M059J (cell line): ENCODE results near the gene MRPS18B. TPM values are rescaled to one million over a fixed set of nuclear protein-coding genes. Genes with fewer than 3 reads are reported as not detected.

Experiments
- DNase-seq: peaks from one replicate; pipeline ENCODE4 v3.0.0-alpha.2; 2012; ENCODE audit warnings: low read depth
- total RNA-seq: library from RNA; depleted of rRNA; stranded (reverse); fragments of >200 nt; shearing (Covaris generic); gene quantifications from 2 replicates; pipeline ENCODE4 v1.2.3, GENCODE V29; 2014

The MRPS18B gene
- total RNA-seq, 1 experiment from 2014 or later, result 85.5 TPM

DNA sequence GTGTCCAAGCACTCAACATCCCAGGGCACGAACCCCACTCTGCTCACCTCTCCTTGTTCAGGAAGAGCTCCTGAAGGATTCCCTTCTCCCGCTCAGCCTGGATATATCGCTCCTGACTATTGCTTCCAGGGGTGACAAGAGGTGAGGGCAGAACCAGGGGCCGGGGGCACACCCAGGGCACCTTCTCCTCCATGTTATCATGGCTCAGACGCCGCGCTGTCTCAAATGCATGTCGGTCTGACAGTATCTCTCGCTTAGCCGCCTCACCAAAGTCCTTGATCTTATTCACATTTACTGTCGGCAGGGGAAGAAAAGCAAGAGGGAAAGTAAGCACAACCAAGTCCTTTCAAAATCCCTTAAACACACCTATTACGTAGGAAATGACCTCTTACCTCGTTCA lies 13.7 kb upstream of the MRPS18B start:
- DNase-seq, result no peak

DNA sequence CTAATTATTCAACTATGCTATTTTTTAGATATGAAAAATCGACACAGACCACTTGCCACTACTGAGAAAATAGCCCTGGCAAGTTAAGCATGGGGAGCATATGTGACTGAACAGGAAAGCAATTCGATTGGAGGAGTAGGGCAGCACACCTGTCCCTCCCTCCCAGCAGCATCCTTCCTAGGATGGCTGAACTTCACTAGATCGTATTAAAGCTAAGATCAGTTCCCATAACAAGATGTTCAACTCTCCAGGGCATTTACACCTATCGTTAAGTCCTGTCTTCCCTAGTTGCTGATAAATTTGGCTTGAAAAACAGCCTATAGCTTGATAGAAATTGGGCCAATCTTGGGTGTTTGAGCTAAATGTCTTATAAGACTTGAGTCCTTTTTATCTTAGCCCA lies 7.6 kb upstream of the MRPS18B start:
- DNase-seq, result no peak

DNA sequence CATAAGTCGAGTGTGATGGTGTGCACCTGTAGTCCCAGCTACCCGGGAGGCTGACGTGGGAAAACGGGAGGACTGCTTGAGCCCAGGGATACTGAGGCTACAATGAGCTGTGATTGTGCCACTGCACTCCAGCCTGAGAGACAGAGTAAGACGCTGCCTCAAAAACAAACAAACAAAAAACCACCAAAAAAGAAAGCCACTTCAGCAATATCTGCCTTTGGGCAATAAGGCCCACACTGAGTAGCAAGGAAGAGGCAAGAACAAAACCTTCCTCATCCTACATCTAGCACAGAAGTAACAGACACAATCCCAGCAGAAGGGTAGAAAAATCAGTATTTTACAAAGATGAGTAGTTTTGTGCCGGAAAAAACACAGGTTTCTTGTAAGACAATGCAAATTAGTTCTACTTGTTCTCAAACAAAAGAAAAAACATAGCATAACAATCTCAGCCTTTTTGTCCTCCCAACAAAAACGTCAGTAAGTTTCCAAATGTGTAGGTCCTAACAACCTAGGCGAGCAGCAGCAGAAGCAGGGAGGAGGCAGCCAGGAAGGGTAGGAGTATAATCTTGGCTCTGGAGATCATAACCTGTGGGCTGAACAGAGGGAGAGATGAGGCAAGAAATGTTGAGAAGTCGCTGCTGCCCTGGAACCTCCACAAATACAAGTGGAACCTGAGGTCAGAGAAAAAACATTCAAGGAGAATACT lies 6.3 kb upstream of the MRPS18B start:
- no peak for DNase-seq

DNA sequence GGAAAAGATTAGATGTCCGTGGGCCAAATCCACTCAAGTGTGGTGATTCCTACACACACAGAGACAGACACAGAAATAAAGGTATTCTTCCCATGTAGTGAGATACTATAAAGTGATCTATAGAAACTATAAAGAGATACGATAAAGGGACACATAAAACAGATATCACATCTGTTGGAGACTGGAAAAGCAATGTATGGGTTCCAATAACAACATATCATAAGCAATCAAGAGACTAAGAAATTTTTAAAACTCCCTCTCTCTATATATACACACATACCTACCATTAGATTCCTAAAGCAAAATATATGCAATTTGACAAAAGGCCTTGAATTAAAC lies 5.8 kb upstream of the MRPS18B start:
- DNase-seq, result no peak

DNA sequence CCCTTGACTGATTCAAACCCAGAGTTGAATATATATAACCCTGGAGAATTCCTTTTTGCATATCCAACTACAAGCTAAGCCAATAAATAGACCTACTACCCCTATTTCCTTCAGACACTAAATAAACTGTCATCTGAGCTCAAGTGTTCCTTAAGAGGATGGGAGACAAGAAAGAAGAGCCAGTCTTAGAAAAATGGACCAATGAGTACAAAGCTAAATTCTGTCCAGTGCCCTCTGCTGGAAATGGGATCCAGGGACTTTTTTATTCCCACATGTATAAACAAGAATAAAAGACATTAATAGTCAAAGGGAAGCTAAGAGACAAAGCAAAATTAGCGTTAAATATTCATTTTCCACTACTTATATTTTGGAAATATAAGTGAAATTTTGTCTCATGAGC lies 5.4 kb upstream of the MRPS18B start:
- DNase-seq, result peak; percentile 55

DNA sequence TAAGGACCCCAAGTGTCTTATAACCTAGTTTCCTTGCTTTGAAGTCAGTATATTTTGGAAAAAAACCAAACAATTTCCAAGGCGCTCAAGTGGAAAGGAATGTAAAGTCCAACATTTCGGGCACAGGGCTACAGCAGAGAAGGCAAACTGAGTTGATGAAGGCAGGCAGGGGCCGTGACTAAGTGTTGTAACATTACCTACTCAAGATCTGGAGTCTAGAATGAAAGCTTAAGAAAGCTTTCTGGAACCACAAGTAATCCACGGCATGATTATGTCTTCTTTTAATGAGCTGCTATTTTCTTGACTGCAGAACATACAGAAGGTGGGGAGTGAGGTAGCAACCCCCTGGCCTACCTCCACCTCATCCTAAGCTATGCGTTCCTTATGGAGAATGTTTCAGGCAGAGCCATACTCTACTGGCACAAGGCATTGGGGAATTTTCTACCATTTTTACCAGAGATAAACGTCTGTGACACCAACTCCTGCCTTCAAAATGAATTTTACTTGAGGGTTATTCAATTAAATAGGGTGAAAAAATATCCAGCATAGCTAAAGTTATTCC lies 4.9 kb upstream of the MRPS18B start:
- peak; percentile 91 for DNase-seq

DNA sequence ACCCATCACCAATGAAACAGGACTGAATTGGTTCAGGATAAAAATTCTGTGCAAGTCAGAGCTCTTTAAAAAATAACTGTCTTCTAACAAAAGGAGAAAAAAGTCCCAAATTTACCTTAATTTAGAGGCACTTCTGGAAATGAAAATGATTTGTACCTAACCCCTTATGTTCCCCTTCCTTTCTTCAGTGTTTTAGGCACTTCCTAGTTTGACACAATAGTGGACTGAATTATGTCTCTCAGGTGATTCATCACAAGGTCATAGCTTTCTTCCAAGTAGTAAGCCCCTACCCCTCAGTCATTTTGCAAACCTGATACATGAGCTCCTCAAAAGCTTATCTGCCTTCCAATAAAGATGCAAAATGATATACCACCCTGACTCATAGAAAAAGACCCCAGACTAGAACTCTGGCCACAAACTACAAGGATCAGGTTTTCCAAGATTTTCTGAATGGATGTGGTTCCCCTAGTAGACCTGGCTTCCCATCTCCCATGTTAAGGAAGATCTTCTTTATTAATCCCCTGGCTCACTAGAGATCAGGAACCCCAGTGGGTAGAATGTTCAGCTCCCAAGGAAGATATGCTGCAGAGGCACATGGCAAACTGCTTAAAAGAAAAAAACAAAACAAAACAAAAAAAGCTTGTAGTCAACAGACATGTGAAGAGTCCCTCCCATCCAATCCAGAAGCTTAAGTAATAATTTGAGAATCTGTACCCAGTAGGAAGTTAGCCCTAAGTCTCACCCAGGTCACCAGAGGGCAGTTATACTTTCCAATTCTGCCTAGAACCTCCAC lies 4.2 kb upstream of the MRPS18B start:
- peak; percentile 75 for DNase-seq

DNA sequence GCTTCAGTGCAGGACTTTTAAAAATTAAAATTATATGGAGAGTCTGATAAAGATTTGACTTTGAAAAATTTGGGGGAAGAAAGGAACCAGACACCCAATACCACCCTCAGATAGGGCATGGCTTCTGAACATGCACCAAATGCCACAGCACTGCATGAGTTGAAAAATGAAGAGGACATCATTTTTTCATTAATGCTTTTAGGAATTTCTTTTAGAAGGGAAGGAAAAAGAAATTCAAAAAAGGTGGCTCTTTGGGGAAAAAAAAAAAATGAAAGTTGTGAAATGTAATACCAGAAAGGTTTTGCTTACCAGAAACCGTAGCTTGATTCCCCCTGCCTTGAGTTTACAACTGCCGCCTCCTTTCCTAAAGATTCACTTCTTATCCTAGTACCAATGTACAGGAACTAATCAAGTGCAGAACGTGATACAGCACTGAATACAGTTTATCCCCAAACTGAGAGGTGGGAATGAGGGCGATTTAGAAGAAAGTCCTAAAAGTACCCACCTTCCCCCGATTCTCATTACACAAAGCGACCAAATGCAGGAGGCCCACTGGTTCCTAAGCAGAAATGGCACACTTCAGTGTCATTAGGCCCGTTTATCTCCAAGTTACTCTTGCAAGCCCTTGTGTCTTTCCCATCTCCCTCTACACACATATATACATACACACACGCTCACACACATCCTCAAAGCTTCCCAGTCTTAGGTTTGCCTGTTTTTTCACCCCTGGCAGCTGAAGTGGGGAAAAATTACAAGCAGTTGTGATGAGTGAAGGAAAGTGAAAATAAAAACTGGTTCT lies 3.4 kb upstream of the MRPS18B start:
- DNase-seq, result peak; percentile 30

DNA sequence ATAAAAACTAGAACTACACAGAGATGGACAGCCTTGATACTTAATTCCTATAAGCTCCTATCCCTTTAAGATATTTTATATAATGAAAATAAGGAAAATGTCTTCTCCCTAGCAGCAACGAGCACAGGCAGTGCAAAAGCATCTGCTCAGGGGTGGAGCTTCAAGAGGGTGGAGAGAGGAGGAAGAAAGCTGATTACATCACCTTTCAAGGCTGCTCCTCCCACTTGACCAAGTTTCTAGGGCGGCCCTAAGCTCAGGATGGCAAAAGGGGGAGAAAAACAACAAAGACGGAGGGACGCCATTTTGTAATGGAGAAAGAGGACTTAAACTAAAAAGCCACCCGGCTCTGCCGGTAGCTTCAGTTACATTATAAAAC lies 2.8 kb upstream of the MRPS18B start:
- peak; percentile 99 for DNase-seq

DNA sequence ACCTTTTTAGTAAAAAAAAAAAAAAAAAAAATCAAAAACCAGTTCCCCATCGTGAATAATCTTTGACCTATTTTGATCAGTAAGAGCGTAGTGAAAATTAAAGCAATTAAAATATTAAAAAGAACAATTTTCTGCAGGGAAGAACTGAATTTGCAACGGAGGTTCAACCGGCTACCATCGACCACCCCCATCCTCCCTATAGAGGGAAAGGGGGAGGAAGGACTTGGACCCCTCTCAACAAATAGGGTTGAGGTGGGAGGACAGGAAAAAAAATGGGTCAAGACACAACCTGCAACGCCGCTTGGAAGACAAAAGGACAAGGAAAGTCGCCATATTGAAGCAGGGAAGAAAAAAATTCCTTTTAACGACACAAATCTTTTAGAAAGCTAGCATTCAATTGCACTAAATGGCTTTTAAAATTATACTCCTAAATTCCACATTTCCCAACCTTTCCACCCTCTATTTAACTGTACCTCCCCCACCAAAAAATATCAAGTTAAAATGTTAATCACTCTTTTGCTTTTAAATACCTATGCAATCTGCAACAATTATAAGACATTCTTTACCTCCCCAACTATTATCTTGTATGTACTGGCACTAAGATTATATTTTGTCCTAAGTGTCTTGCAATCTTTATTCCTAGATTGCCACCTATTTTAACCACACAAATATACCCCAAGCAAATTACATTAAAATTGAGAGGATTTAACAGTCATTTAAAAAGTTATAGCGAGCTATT lies 2.3 kb upstream of the MRPS18B start:
- DNase-seq, result peak; percentile 91

DNA sequence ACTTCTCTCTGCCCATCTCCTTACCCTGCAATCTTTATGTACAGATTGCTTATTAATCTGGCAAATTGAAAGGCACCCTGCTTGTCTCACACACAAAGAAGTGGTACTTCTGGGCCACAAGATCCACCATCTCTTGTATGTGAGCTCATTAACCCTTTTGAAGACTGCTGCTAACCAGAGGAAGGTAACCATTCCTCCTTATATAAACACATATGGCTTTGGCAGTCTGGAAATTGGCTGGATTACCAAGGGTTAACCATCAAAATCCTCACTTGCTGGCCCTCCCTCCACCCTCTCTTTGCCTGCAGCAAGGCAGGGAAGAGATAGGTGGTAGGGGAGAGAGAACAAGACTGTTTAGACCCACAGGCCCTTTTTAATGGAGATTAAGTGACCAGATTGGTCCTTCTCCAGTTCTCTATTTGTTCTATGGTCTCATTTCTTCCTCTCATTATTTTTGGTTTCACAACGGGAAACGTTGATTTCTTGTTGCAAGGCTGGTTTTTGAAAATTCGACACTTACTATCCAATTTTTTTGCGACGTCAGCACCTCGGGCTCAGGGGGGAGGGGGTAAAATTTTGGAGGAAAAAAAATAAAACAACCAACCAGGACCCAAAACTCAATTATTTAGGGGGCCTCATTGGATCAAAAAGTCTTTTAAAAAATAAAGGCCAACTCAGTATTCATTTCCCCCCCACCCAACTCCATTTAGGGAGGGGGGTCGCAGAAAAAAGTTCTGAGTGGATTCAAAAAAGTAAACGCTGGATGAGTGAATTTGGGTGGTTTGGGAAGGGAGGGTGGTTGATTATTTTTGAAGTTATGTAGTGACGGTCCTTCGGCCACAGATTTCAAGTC lies 1.5 kb upstream of the MRPS18B start:
- DNase-seq, result peak; percentile 59

DNA sequence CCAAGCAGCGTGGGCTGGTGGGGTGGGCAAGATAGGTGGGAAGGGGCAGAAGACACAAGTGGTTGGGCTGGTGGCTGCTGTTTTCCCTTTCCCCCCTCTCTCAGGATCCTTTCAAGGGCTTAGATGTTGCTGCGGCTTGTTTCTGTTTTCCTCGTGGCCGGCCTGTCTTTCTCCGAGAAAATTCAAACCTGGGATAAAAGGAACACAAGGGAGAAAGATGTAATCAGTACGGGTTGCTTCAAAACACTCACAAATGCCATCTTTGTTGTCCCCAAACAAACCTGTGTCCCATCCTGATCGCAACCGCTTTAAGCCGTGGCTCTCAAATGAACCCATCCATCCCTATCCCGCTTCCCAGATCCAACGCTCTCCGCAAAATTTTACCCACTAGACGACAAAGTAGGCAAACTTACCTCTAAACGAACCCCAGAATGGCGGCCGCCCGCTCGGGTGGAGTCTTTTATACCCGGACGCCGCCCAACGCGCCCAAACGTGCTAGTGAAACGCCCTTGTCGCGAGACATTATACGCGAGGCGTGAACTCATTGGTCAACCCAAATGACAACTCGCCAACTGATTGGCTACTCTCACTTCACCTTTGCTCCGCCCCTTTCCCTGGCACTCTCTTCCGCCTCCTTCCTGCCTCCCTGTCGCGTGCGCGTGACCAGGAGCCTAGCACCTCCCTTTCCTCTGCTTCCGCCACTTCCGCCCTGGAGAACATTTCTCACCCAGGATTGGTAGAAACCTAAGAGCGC lies 652 bp upstream of the MRPS18B start, which contains the start of gene PPP1R10:
PPP1R10 (minus strand) TSS at position 433 of the 754 bp plus-strand sequence. CDS start 7,299 bp downstream, outside the sequence.
- DNase-seq, result peak; percentile 100

DNA sequence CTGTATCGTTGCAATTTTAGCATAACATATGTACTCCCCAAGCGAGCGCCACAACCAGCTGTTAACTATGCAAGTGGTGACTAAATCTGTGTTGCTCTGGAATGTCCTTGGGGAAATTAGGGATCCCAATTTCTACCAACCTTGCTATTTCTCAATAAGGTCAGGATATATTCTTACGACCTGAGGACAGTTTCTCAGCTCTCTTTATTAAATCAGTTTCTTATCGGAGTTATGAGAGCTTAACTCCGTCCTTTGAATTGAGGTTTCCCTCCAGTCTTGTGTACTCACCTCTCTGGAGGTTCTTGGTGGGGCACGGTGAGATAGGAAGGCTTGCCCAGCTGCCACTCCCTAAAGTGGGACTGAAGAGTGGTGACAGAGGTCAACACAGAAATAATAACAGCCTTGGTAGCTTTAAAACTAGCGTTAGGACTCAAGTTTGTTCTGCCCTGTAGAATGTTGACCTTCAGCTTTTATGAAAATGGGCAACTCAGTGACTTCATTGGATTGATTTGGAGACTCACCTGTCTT lies 694 bp downstream of the MRPS18B start:
- DNase-seq, result no peak

DNA sequence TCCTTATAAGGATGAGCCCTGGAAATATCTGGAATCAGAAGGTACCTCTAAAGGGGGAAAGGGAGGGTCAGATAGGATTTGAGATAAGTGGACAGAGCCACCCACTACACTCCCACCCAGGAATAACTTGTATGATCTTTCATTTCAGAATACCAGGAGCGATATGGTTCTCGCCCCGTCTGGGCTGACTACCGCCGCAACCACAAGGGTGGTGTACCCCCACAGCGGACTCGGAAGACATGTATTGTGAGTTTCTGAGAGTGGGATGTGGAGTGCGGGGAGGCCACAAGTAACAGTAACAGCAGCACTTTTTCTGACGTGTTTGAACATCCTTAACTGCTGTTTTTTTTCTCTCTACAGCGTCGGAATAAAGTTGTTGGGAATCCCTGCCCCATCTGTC lies 1.9 kb downstream of the MRPS18B start:
- DNase-seq, result no peak

DNA sequence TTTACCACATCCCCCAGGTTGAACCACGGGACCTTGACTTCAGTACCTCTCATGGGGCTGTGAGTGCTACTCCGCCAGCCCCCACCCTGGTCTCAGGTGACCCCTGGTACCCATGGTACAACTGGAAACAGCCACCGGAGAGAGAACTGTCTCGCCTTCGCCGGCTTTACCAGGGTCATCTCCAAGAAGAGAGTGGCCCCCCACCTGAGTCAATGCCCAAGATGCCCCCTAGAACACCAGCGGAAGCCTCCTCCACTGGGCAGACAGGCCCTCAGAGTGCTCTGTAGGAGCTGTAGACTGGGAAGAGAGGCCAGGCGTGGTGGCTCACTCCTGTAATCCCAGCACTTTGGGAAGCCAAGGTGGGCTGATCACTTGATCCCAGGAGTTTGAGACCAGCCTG lies 7.9 kb downstream of the MRPS18B start:
- DNase-seq, result no peak

DNA sequence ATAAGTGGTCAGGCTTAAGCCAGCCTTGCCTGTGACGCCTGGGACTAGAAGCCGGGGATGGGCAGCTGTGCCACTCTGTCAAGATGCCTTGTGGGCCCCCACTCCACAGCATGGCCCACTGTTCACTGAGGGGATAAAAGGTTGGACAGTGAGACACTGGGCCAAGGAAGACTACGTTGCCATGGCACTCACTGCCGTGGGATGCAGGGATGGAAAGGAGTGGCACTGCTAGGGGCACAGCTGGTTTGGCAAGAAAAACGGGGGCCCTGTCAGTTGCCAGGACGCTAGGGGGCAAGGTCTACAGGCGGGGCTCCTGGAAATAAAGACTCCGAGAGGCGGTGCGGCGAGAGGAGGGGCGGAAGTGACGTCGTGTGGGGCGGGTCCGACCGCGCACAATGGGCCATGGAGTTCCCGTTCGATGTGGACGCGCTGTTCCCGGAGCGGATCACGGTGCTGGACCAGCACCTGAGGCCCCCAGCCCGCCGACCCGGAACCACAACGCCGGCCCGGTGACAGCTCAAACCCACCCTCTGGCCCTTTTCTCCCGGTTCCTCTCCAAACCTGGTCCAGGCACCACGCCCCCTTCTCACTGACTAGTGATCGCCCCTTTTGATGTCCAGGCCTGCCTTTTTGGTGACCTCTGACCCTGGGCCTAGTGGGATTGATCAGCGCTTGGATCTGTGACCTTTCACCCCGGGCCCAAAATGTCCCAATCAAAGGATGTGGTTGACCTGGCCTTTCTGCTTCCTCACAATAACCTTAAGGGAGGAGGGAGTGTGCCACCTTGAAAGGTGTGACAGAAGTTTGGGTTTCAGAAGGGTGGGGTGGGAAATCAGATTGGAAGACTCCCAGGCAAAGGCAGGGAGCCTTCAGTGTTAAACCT lies 9.1 kb downstream of the MRPS18B start, which contains the start of gene ATAT1:
ATAT1 (plus strand) TSS at position 391 of the 883 bp plus-strand sequence.
- DNase-seq, result peak; percentile 84

DNA sequence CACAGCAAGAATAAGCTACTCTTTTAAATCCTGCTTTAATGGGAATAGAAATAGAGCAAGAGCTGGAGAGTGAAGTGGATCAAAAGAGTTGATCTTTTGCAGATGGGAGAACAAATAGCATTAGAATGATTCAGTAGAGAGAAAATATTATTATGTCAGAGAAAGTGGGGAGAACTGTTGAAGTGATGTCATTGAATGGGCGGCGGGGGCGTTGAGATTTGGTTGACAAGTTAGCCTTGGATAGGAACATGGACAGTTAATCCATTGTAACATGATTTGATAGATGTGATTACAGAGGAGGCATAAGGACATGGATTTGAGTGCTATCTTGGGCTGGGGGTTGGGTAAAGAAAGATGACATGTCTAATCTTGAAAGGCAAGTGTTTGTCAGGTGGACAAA lies 18.2 kb downstream of the MRPS18B start:
- DNase-seq, result no peak

DNA sequence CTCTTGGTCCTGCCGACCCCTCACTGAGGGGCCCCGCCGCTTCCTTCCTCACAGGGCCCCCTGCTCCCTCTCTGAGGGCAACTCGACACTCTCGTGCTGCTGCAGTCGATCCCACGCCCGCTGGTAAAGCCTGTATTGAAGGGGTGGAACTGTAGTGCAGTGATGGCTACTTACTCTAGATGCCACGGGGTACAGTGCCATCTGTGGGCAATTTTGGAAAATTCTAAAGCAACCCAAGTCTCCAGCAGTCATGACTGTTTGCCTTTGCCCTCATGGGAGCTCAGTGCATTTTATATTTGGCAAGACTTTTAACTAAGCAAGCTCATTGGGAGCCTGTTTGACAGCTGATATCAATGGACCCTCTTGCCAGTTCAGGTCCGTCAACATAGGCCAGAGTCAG lies 22.8 kb downstream of the MRPS18B start:
- DNase-seq, result no peak
